Activated T-cell treated with anti-CD3 and anti-CD28 coated beads for 48 hours (primary cell): ENCODE results near the gene BOLA1.
"Not testable (repeated sequence)": the region's sequence is repeated elsewhere in the genome, so short reads cannot be mapped to it uniquely, and the experiment has no call there.

Experiments
- DNase-seq: peaks from one replicate; pipeline ENCODE4 v3.0.0-alpha.2; 2020; ENCODE audit warnings: low read depth

BOLA1 gene

DNA sequence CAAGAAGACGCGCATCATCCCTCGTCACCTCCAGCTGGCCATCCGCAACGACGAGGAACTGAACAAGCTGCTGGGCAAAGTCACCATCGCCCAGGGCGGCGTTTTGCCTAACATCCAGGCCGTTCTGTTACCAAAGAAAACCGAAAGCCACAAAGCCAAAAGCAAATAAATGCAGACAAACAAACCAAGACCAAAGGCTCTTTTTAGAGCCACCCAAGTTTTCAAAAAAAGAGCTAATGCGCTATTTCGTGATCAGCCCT lies 12.2 kb upstream of the BOLA1 start:
- DNase-seq: not testable (repeated sequence)

DNA sequence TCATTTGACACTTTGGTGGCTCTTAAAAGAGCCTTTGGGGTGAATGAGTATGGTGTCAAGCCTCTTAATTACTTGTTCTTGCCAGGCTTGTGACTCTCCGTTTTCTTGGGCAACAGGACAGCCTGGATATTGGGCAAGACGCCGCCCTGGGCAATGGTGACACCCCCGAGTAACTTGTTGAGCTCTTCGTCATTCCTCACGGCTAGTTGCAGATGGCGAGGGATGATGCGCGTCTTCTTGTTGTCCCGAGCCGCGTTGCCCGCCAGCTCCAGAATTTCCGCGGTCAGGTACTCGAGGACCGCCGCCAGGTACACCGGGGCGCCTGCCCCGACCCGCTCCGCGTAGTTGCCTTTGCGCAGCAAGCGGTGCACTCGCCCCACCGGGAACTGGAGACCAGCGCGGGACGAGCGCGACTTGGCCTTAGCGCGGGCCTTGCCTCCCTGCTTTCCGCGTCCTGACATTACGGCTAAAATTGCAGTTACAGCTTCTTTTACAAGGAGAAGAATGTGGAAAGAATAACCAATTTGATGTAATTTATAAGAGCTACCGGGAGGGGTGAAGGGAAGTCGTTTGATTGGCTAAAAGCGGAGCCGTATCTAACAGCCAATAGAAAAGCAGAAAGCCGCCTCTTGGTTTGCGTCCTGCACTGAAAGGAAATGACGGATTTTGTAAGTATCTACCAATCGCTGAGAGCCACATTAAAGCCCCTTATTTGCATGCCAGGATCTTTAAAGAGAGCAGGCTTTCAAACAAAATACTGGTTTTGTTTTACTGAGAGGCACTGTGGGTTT lies 11.7 kb upstream of the BOLA1 start:
- peak; percentile 69 for DNase-seq

DNA sequence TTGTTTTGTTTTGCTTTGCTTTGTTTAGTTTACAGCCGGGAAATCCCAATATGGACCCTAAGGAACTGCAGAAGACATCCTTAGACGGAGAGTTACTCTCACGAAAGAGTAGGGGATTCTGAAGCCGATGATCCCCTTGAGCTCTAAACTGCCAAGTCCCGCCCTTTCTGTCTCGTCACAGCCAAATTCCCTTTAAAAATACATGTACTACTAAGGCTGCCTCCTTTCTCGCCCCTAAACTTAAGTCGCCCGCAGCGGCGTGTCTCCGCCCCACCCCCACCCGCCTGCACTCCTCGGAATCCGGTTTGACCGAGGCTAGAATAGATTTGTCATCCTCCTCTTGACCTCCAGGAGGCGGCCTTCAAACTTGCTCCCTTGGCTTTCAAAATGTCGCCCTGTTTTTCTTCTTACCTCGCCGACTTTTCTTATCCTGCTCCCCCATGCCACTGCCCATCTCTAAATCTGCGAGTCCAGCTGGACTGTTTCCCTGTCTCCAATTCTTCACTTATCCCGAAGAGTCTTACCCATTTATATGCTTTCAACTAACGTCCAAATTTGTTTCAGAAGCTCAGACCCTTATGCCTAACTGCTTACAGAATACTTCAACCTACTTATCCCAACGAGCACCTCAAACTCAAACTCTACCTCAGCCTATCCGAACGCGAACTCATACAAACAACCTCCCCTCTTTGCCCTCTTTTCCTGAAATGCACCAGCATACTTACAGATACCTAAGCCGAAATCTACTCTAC lies 10.9 kb upstream of the BOLA1 start:
- peak; percentile 75 for DNase-seq

DNA sequence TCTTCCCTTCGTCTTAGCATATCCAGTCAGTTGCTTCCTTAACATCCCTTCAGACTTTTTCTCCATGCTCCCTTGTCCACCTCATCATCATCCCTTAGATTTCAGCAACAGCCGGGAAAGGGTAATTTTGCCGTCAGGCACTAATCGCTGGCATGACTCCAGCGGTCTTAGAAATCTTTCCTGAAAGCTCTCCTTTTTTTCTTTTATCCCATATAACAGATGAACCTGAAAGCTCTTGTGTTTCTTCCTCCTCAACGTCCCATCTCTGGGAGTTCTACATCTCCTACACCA lies 10.4 kb upstream of the BOLA1 start:
- no peak for DNase-seq

DNA sequence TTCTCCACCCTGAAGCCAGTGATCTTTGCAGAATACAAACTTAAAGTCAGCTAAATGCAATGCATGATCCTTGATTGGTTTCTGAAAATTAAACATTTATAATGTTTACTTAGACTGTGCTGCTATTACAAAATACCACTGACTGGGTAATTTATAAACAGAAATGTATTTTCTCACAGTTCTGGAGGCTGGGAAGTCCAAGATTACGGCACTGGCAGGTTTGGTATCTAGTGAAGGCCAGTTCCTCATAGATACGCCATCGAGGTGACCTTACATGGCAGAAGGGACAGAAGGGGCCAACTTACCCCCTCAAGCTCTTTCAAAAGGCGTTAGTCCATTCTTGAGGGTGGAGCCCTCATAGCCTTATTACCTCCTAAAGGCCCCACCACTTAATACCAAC lies 2.8 kb upstream of the BOLA1 start:
- no peak for DNase-seq

DNA sequence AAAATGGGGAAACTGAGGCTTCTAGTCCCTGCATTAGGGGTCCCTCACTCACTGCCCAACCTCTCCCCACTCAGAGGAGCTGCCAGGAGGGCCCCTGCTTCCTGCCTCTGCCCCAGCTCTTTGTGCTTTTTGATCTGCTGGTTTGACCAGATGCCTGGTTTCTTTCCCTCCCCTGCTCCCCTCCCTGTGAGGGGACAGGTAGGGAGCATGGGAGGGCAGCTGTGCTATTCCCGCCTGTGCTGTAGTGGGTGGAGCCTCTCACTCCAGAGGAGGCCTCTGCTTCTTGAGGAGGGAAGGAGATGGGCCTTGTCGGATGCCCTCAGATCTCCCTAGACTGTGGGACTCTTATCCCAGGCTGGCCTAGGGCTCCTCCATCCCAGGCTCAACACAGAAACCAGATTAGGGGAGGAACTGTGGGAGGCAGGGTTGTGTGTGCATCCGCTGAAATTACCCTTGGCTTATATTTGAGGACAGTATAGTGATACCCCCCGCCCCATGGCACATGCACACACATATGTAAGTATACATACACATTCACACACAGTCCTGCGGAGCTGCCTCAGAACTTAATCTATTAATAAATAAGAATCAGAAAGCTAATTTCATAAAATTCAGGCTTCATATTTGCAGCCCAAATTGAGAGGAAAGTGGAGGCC lies 4.6 kb downstream of the BOLA1 start:
- no peak for DNase-seq

DNA sequence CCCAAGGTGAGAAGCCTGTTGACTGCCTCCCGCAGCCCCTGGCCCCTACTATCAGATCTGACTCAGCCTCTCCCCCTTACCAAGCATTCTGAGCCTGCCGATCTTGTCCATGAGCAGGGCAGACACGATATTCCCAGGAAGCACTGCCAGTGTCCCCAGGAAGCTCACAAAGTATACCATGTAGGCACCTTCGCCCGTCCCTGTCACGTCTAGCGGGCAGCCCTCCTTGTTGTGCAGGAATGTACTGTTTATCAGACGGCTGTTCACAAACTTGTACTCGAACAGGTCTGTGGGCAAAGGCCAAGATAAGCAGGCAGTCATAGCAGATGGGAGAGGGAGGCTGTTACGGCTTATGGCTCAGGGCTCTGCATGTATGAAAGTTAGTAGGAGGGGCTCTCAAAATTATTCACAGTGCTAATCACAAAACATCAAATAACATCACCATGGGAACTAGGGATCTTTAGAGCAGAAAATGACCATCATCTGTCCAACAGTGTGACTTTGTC lies 7.3 kb downstream of the BOLA1 start:
- no peak for DNase-seq

DNA sequence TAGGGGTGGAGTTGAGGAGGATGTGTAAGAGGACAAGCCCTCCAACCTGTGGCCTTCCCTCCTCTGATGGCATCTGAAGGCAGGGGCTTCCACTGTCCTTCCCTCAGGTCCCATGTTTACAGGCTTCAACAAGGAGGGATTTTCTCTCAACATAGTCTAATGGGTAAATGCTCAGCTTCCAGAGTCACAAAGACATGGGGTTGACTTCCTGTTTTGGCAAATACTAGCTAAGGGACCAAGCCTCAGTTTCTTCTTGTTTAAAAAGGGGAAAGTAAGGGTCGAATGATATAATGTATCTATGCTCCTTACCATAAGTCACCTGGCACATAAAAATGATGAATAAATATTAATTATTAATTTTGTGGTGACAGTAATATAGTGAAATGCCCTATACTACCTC lies 15.2 kb downstream of the BOLA1 start:
- no peak for DNase-seq

DNA sequence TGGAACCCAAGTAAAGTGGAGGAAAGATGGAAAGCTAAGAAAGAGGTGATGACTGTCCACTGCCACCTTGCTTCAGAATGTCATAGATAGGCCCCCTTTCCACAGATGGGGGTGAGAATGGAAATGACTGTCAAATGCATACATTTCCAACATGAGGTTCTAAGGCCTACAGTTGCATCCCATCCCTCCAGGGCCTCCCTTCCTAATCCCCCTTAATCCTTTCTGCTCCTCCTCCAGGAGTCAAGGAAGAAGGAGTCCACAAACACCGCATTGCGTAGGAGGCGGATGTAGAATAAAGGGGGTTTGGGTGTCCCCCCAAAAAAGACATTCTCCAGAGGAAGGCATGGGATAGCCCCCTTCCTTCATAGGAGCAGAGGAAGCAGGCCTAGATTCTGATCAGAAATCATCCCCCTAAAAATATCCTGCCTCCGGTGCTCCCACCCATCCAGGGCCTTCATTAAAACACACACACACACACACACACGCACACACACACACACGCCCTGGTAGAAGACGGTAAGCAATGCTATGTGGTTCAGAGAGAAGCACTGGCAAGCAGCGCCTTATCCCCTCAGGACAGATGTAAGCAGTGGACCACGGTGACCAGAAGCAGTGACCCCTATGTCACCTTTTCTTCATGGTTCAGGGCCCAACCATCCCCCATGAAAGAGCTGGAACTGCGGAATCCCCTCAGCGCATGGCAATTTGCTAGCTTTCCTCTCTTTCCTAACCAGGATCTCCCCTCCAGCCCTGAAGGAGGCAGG lies 16.2 kb downstream of the BOLA1 start:
- no peak for DNase-seq

DNA sequence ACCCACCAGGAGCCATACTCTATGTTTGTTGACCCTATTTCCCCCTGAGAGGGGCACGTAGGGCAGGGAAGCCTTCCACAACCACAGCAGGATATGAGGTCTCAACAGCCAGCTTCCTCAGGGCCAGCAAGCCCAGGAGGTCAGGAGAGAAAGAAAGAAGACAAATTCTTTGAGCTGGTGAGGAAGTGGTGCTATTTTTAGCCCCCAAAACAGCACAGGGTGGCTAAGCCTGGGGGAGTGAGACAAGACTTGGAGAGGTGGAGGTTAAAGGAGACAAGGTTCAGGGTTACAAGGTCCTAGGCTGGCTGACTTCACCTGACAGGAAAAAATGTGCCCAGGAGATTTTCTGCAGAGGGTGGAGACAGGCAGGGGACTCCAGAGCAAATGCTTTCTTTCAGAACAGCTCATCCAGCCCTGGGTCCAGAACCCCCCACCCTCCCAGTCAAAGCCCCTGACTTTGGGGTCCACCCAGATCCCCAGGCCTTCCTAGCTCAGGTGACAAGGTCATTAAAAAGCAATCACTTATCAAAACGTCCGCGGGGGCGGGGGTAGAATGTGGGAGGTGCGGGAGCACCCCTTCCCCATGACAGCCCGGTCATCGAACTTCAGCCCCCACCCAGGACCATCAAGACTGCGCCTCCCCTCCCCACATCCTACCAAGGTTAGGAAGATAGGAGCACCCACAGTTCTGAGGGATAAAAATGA lies 17.0 kb downstream of the BOLA1 start:
- DNase-seq: no peak

DNA sequence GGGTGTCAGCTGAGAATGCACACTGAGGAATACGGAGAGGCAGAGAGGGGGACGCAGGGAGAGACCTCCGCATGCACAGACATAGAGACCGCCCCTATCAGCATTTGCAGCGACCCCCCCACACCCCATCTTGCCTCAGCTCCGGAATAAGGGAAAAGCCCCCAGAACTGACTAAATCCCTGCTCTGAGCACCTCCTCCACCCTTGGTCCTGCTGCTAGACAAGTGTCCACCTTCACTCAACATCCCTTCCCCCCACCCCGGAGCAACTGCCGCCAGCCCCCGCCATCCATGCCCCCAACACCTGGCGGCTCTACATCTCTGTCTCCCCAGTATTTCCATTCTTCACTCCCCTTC lies 17.5 kb downstream of the BOLA1 start:
- no peak for DNase-seq

DNA sequence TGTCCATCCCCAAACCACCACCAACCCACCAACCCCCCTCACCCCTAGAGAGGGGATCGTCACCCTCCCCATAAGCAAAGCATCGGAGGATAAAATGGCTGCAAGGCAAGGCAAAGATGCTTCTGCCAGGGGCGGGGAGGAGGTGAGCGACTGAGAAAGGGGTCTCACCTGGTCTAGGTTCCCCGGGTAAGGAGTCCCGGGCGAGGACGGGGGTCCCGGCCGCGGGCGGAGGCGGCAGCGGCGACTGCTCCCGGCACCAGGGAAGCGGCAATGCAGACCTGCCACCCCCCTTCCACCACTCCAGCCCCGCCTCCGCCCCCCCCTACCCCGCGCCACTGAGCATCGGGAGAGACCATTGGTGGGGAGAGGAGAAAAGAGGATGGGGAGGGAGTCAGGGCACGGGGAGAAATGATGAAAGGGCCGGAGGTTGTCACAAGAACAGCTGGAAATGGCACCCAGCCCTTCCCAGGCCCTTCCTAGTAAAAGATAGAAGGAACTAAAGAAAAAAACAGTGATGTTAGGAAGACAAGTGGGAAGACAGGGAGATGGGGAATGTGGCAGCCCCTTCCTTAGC lies 18.3 kb downstream of the BOLA1 start, which contains the start of gene SV2A:
SV2A (minus strand) TSS at position 274 of the 574 bp plus-strand sequence. CDS start 4,004 bp downstream, outside the sequence.
- DNase-seq: peak; percentile 39

DNA sequence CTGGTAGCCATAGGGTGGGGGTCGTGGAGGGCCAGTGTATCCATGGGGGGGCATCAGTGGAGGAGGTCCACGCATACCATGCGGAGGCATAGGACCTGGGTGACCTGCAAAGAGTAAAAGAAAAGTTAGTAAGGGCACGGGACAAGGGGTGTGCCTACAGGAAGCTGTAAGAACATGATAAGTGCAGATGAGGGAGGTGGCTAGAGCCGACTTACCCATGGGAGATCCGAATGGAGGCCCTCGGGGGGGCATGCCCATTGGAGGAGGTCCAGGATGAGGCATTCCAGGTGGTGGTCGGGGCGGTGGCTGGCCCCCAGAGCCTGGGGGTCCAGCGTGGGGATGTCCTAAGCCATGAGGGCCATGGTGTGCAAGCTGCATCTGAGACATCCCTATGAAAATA lies 24.3 kb downstream of the BOLA1 start:
- no peak for DNase-seq

DNA sequence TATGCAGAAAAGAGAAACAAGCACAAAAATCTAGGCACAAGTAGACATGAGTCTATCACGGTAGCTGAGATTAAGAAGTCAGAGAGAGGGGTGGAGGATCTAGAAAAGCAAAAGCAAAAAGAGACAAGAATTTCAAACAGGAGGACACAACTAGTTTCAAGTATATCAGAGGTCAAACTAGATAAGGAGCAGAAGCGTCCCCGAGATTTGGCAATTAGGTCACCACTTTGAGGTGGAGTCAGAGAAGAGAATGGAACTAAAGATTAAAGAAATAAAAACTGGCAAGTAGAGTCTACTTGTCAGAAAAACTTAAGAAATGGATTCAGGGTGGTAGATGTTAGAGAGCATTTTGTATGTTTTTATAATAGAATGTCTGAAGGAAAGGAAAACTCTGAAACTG lies 26.0 kb downstream of the BOLA1 start:
- no peak for DNase-seq

DNA sequence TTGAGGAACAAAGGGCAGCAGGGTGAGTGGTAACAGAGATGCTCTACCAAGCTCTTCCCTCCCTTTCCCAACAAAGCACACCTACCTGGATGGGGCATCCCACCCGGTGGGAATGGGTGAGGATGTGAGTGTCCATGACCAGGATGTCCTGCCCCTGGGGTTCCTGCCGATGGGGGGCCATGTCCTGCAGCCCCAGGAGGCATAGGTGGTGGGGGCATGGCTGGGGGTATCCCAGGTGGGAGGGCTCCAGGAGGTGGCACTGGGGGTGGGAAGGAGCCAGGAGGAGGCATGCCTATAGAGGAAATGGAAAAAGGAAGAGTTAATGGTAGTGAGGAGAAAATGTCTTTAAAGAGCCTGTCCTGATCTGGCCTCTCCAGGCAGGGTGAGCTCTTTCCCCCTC lies 26.4 kb downstream of the BOLA1 start:
- DNase-seq: no peak

DNA sequence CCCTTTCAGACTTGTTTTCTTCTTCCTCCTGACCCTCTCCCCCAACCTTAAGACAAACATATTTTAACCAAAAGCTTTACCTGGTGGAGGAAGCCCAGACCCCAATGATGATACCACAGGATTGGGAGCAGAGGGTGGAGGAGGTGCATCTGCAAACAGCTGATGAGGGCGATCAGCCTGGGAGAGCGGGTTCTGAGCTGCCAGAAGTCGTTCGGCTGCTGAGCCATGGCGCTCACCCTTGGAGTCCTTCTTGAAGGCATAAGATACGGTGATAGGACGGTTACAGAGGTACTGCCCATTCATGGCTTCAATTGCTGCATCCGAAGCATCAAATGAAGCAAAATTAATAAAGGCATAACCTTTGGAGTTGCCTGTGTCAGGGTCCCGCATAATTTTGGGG lies 26.9 kb downstream of the BOLA1 start:
- no peak for DNase-seq

DNA sequence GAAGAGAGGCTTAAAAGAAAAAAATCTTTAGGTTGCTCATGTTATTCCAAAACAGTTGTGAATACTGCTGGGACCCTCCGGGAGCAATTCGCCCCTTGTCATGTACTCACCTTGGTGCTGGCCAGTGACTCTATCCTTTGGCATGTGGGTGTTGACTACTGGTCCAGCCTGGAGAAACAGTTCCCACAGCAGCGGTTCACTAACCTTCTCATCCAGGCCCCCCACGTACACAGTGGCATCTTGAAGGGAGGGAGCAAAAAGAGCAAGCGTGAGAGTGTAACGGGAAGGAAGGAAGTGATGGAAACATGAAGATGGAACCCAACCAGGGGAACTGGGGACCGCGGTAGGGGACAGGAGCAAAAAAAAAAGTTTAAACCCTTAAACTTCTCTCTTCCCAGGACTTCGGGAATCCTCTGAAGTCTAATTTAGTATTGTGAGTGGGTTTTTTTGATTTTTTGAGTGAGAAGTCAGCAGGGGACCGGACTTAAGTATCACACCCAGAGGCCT lies 27.7 kb downstream of the BOLA1 start:
- DNase-seq: no peak

DNA sequence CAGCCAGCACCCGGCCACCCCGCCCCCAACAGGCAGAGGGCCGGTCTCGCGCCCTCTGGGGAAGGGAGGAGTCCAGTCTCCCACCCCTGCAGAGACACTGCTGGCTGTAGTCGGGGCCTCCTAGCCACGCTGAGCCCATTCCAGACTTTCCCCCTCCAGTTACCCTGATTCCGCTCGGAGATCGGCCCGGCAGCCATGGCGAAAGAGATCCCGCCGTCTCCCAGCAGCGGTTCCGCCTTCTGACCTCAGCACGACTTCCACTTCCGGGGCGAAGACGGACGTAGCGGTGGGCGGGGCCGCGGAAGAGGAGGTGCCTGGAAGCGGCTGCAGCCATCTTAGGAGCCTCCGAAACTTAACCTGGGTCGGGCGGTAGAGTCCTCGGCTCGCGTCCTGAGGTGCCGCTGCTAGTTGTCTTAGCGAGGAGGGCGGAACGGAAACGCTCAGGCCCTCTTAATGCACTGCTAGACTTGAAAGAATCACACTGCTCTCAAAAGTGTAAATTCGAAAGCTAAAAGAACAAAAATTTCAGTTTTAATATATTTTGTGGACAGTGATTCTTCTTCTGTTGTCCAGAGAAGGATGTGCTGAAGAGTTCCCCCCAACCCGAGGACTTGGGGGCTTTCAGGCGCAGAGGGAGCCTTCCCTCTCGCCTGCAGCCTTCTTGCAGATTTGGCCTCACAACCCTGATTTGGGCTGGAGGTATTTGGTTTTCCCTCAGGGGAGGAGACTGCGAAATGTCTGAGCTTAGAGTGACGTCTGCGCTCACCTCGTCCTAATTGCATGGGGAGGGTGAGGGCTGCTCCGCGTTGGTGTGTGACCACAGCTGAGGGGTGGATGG lies 28.4 kb downstream of the BOLA1 start, which contains the start of gene SF3B4:
SF3B4 (minus strand) TSS at position 241 of the 838 bp plus-strand sequence; CDS start at position 197, 44 bp downstream.
- peak; percentile 91 for DNase-seq

DNA sequence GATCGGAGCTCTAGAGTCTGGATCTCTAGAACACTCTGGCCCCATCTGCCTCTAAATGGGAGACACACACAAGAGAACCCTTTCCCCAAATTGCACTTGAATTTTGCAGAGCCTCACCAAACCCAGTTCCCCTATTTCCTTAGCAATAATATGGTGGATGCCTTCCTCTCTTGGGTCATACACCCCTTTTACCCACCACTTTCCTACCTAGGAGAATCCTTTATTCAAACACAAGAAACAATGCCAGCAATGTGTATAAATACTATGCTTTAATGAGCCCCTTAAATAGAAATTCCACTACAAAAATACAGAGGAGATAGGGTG lies 29.0 kb downstream of the BOLA1 start:
- no peak for DNase-seq

DNA sequence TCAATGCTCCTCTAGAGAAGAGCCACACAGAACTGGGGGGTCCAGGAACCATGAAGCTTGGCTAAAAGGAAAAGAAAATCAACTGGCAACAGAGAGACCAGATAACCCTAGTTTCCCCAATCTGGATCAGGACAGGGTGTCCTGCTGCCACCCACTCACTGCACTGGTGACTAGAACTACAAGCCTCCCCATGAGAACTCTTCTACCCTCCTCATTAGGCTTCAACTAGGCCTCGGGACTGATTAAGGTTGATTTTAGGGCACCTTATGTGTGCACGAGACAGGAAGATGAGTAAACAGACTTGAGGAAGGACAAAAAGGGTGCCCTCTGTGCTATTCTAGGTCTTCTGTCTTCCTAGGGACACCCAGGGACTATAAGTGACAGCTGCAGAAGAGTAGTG lies 30.5 kb downstream of the BOLA1 start:
- no peak for DNase-seq
